ENCODE results near the gene FCGR3A.
"Not testable (repeated sequence)": the region's sequence is repeated elsewhere in the genome, so short reads cannot be mapped to it uniquely, and the experiment has no call there.

DNA sequence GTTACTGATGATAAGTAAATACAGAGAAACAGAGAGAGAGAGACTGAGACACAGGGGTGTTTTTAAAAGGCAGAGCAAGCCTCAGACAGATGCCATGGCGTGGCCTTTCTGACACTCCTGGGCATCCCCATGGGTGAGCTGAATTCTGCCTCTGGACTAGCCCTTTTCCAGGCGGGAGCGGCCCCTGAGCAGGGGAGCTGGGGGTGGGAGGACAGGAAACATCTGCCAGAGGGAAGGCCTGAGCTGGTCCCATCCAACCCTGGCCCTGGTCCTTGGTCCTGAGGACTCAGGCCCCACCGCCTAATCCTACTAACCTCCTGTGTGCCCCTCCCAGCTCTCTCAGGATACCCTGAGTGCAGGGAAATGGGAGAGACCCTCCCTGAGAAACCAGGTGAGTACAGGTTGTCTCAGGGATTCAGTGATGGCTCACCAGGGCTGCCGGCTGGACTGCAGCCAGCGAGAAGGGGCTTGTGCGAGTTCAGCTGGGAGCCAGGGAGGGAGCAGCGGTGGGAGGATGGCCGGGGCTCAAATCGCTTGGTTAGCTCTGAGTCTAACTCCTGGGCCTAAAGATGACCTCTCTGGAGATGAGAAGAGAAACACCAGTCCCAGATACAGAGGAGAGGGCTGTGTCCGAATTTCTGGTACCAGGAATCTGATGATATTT lies 43.6 kb upstream of the FCGR3A start:
- TF ChIP-seq, protein P1, sequence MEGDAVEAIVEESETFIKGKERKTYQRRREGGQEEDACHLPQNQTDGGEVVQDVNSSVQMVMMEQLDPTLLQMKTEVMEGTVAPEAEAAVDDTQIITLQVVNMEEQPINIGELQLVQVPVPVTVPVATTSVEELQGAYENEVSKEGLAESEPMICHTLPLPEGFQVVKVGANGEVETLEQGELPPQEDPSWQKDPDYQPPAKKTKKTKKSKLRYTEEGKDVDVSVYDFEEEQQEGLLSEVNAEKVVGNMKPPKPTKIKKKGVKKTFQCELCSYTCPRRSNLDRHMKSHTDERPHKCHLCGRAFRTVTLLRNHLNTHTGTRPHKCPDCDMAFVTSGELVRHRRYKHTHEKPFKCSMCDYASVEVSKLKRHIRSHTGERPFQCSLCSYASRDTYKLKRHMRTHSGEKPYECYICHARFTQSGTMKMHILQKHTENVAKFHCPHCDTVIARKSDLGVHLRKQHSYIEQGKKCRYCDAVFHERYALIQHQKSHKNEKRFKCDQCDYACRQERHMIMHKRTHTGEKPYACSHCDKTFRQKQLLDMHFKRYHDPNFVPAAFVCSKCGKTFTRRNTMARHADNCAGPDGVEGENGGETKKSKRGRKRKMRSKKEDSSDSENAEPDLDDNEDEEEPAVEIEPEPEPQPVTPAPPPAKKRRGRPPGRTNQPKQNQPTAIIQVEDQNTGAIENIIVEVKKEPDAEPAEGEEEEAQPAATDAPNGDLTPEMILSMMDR (IDR thresholded peaks at IDR 0.05), result not testable (repeated sequence)
- TF ChIP-seq POLR2A (IDR thresholded peaks at IDR 0.05), result not testable (repeated sequence)
